ENCODE results near the gene APLP2. TPM values are rescaled to one million over a fixed set of nuclear protein-coding genes. Genes with fewer than 3 reads are reported as not detected.

The APLP2 gene
- total RNA-seq, 1 experiment from 2014 or later, result 2,076 TPM

- peaks cover 21% of the 10 kb centered on the region for H3K4me1 Mint-ChIP-seq (ENCODE audit: low read depth, unreplicated experiment)
- H3K9me3 Mint-ChIP-seq (ENCODE audit: unreplicated experiment), result no peaks in the 10 kb centered on the region
- ChIA-PET POLR2A (no interaction called here), CTCF (interaction anchor here (0.5 kb wide), 1 partner anchor 180 kb away, joined by 3 read pairs; no protein-coding TSS in a partner anchor)
- no peaks in the 10 kb centered on the region for H3K27me3 Mint-ChIP-seq (ENCODE audit: insufficient read depth, unreplicated experiment)
- H3K27ac Mint-ChIP-seq (ENCODE audit: unreplicated experiment), result peak overlapping the region; percentile 24
- H3K4me1 ChIP-seq, result peaks cover 12% of the 10 kb centered on the region
- H3K9me3 ChIP-seq, result peaks cover 5% of the 10 kb centered on the region; the same call in 1 of the 2 replicates
- no peak for DNase-seq
- peaks cover 6% of the 10 kb centered on the region for H3K36me3 Mint-ChIP-seq (ENCODE audit: insufficient read depth, unreplicated experiment)
- no TSS peak for BruUV-seq (replicated peaks)
- no peaks in the 10 kb centered on the region for H3K36me3 ChIP-seq (ENCODE audit: control insufficient read depth, insufficient read depth, low read length)
- H3K4me3 Mint-ChIP-seq (ENCODE audit: unreplicated experiment), result no peak overlapping the region
- no peak overlapping the region for H3K4me3 ChIP-seq (ENCODE audit: low read depth, low read length)
- H3K27me3 ChIP-seq (replicated peaks; ENCODE audit: control insufficient read depth, insufficient read depth, low read length), result no peaks in the 10 kb centered on the region
- intact Hi-C loops (cut with micrococcal nuclease; ENCODE audit: unreplicated experiment), result no loop called here
- no peak for TF ChIP-seq CTCF (IDR thresholded peaks at IDR 0.05; ENCODE audit: insufficient read depth in 1 of 2, low read depth in 1 of 2, low read length in 1 of 2, severe bottlenecking in 1 of 2, unreplicated experiment in 1 of 2)
These were observed 27.6 kb upstream of the APLP2 start for GRCh38 chr11:130042093-130042591.

- POLR2A ChIA-PET, result interaction anchor here (0.7 kb wide), 1 partner anchor 43 kb away, joined by 13 read pairs; no protein-coding TSS in a partner anchor
- intact Hi-C loops (cut with micrococcal nuclease; ENCODE audit: unreplicated experiment), result no loop called here
- peaks cover 6% of the 10 kb centered on the region for H3K36me3 Mint-ChIP-seq (ENCODE audit: insufficient read depth, unreplicated experiment)
These were observed 26.1 kb upstream of the APLP2 start for GRCh38 chr11:130043575-130043974.

GRCh38 chr11:130047141-130047540 is 22.6 kb upstream of the APLP2 start:
- Mint-ChIP-seq H3K9me3 (ENCODE audit: unreplicated experiment) (no peaks in the 10 kb centered on the region), H3K27ac (ENCODE audit: unreplicated experiment) (no peak overlapping the region), H3K27me3 (ENCODE audit: insufficient read depth, unreplicated experiment) (no peaks in the 10 kb centered on the region), H3K36me3 (ENCODE audit: insufficient read depth, unreplicated experiment) (peaks cover 6% of the 10 kb centered on the region), H3K4me1 (ENCODE audit: low read depth, unreplicated experiment) (peaks cover 10% of the 10 kb centered on the region), H3K4me3 (ENCODE audit: unreplicated experiment) (no peak overlapping the region)
- ChIA-PET CTCF (interaction anchor here (1.2 to 1.5 kb wide), 2 partner anchors 15 to 85 kb away, joined by 3 to 4 read pairs; no protein-coding TSS in a partner anchor), POLR2A (no interaction called here)
- BruUV-seq (replicated peaks), result no TSS peak
- no peaks in the 10 kb centered on the region for H3K27me3 ChIP-seq (replicated peaks; ENCODE audit: control insufficient read depth, insufficient read depth, low read length)
- no peaks in the 10 kb centered on the region for H3K36me3 ChIP-seq (ENCODE audit: control insufficient read depth, insufficient read depth, low read length)
- no peak for DNase-seq
- H3K4me1 ChIP-seq, result 0 out of 2 replicates have a peak, but pooled peaks cover 3% of the 10 kb centered on the region
- no peak overlapping the region for H3K4me3 ChIP-seq (ENCODE audit: low read depth, low read length)
- TF ChIP-seq CTCF (IDR thresholded peaks at IDR 0.05; ENCODE audit: insufficient read depth in 1 of 2, low read depth in 1 of 2, low read length in 1 of 2, severe bottlenecking in 1 of 2, unreplicated experiment in 1 of 2), result no peak
- intact Hi-C loops (cut with micrococcal nuclease; ENCODE audit: unreplicated experiment), result no loop called here
- peaks cover 5% of the 10 kb centered on the region; the same call in 1 of the 2 replicates for H3K9me3 ChIP-seq

More at GRCh38 chr11:130043575-130043974, 26.1 kb upstream of the APLP2 start:
- Histone ChIP-seq H3K36me3 (ENCODE audit: control insufficient read depth, insufficient read depth, low read length) (no peaks in the 10 kb centered on the region), H3K27me3 (replicated peaks; ENCODE audit: control insufficient read depth, insufficient read depth, low read length) (no peaks in the 10 kb centered on the region), H3K4me1 (no peaks in the 10 kb centered on the region), H3K9me3 (peaks cover 5% of the 10 kb centered on the region; the same call in 1 of the 2 replicates), H3K4me3 (ENCODE audit: low read depth, low read length) (no peak overlapping the region)
- Mint-ChIP-seq H3K4me3 (ENCODE audit: unreplicated experiment) (no peak overlapping the region), H3K9me3 (ENCODE audit: unreplicated experiment) (no peaks in the 10 kb centered on the region), H3K4me1 (ENCODE audit: low read depth, unreplicated experiment) (peaks cover 15% of the 10 kb centered on the region), H3K27ac (ENCODE audit: unreplicated experiment) (no peak overlapping the region), H3K27me3 (ENCODE audit: insufficient read depth, unreplicated experiment) (no peaks in the 10 kb centered on the region)
- TF ChIP-seq CTCF (IDR thresholded peaks at IDR 0.05; ENCODE audit: insufficient read depth in 1 of 2, low read depth in 1 of 2, low read length in 1 of 2, severe bottlenecking in 1 of 2, unreplicated experiment in 1 of 2), result no peak
- CTCF ChIA-PET, result interaction anchor here (0.7 kb wide), 1 partner anchor 18 kb away, joined by 11 read pairs; no protein-coding TSS in a partner anchor
- BruUV-seq (replicated peaks), result no TSS peak
- DNase-seq, result no peak
